GM10248 (cell line): Measurements from ENCODE around the gene OSMR.

Experiments
- CTCF ChIA-PET: fragments of 300-600 bp; sonication (Branson Sonifier 250); formaldehyde crosslinking; extraction: SDS; loops from one replicate; lab custom pipeline; 2021; ENCODE audit warnings: antibody characterized with exemption; lab: Yijun Ruan, JAX
- POLR2A ChIA-PET: fragments of 350-650 bp; sonication (Branson Sonifier 250); formaldehyde crosslinking; extraction: SDS; loops from one replicate; lab custom pipeline; 2020; ENCODE audit warnings: antibody characterized with exemption; lab: Yijun Ruan, JAX
- DNase-seq: peaks from one replicate; pipeline ENCODE4 v3.0.0; 2012; ENCODE audit errors: extremely low spot score
- TF ChIP-seq, protein P1 (sequence below): IDR thresholded peaks from 2 replicates; pipeline ENCODE4 v1.5.1; 2012; ENCODE audit warnings: mild to moderate bottlenecking, low read depth; ENCODE audit errors: extremely low read depth, missing control alignments, control extremely low read depth

Gene OSMR

GRCh38 chr5:38803246-38803645, 42.6 kb upstream of the OSMR start:
- DNase-seq = no peak
- ChIA-PET POLR2A (no interaction called here), CTCF (interaction anchor here (1.6 kb wide), 1 partner anchor 362 kb away, joined by 6 read pairs; no protein-coding TSS in a partner anchor)
- TF ChIP-seq, protein P1, sequence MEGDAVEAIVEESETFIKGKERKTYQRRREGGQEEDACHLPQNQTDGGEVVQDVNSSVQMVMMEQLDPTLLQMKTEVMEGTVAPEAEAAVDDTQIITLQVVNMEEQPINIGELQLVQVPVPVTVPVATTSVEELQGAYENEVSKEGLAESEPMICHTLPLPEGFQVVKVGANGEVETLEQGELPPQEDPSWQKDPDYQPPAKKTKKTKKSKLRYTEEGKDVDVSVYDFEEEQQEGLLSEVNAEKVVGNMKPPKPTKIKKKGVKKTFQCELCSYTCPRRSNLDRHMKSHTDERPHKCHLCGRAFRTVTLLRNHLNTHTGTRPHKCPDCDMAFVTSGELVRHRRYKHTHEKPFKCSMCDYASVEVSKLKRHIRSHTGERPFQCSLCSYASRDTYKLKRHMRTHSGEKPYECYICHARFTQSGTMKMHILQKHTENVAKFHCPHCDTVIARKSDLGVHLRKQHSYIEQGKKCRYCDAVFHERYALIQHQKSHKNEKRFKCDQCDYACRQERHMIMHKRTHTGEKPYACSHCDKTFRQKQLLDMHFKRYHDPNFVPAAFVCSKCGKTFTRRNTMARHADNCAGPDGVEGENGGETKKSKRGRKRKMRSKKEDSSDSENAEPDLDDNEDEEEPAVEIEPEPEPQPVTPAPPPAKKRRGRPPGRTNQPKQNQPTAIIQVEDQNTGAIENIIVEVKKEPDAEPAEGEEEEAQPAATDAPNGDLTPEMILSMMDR = no peak

GRCh38 chr5:38806775-38807258, 39.0 kb upstream of the OSMR start:
- TF ChIP-seq, protein P1 = no peak
- ChIA-PET POLR2A (no interaction called here), CTCF (interaction anchor here (1.6 to 7.8 kb wide), 4 partner anchors 8 to 542 kb away, joined by 6 to 94 read pairs (median 42); no protein-coding TSS in a partner anchor)

DNA sequence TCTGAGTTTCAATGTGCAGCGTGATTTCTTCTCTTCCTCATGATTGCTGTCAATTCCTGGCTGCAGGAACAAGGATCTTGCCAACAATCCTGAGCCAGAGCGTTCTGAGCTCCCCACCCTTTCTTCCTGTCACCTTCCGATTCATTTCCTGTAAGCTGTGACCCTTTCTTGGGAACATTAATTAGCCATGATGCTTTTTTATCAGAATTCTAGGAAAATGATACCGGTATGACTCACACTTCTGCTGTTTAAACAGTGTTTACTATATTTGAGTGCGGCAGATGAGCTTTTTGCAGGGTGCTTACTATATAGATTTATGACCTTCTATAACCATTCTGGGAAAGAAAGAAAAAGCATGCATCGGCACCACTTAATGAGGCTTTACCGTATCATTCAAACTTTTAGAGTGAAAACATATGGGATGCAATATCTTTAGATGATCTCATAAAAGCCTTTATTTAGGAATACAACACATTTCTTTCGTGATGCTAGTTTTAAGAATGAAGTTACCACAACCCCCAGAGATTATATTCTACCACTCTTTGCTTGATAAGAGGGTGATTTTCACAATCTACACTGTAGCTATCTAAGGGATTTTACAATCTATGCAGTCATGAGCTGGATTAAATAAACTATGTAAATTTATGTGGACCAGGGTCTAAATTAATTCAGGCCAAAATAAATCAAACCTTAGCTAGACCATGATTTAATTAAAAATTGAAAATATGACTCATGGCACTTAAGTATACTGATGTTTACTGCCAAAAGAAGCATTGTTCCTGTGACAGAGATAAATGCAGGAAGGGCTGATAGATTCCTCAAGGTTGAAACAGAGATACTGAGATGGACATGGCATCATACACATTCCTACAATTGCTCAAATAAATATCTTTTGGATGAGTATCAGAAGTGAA, 38.0 kb upstream of the OSMR start:
- TF ChIP-seq, protein P1 = no peak
- DNase-seq = no peak
- ChIA-PET CTCF (interaction anchor here (1.6 to 7.8 kb wide), 7 partner anchors 9 to 543 kb away, joined by 4 to 94 read pairs (median 33); no protein-coding TSS in a partner anchor), POLR2A (no interaction called here)

More at GRCh38 chr5:38806775-38807258, 39.0 kb upstream of the OSMR start:
- DNase-seq = no peak

GRCh38 chr5:38808666-38809343, 37.0 kb upstream of the OSMR start:
- POLR2A ChIA-PET = no interaction called here

GRCh38 chr5:38809388-38810359, 36.1 kb upstream of the OSMR start:
- TF ChIP-seq, protein P1 = peak; percentile 53
- DNase-seq = peak; percentile 68
- ChIA-PET POLR2A (no interaction called here), CTCF (interaction anchor here (0.6 to 7.8 kb wide), 35 partner anchors 9 to 547 kb away, joined by 3 to 94 read pairs (median 4); no protein-coding TSS in a partner anchor)

More at GRCh38 chr5:38808666-38809343, 37.0 kb upstream of the OSMR start:
- TF ChIP-seq, protein P1 = no peak
- CTCF ChIA-PET = interaction anchor here (1.2 to 7.8 kb wide), 14 partner anchors 10 to 547 kb away, joined by 3 to 94 read pairs (median 5); no protein-coding TSS in a partner anchor
- DNase-seq = no peak
